Esophagus muscularis mucosa (tissue), 4 donors: ENCODE data around the gene ACADSB. TPM values are rescaled to one million over a fixed set of nuclear protein-coding genes. Genes with fewer than 3 reads are reported as not detected.

ENCODE experiments used
- DNase-seq: peaks from one replicate; pipeline ENCODE4 v3.0.0-alpha.2; 2017; ENCODE audit errors: extremely low spot score
- H3K27ac ChIP-seq, 4 donors: fragments of 200-600 bp; sonication (generic); replicated peaks in 1 of 4; 1 replicate in 3 of 4; 2 replicates in 1 of 4; pipeline ENCODE4 v1.5.1; 2016 to 2019; ENCODE audit warnings: mild to moderate bottlenecking in 1 of 4
- H3K27me3 ChIP-seq, 4 donors: fragments of 200-600 bp; sonication (generic); one replicate each; pipeline versions ENCODE4 v1.5.1 to v1.6.0; 2016 to 2019
- H3K36me3 ChIP-seq, 4 donors: fragments of 200-600 bp; sonication (generic); one replicate each; pipeline ENCODE4 v1.5.1; 2016 to 2019
- H3K4me1 ChIP-seq, 4 donors: fragments of 200-600 bp; sonication (generic); one replicate each; pipeline ENCODE4 v1.5.1; 2016 to 2019
- H3K4me3 ChIP-seq, 4 donors: fragments of 200-600 bp; sonication (generic); 1 replicate in 2 of 4; 2 replicates in 2 of 4; pipeline ENCODE4 v1.5.1; 2016 to 2019; ENCODE audit warnings: mild to moderate bottlenecking in 4 of 4, moderate library complexity in 1 of 4
- H3K9me3 ChIP-seq, 4 donors: fragments of 200-600 bp; sonication (generic); 1 replicate in 3 of 4; 2 replicates in 1 of 4; pipeline ENCODE4 v1.5.1; 2016 to 2019
- CTCF ChIP-seq, 3 experiments: fragments of 200-600 bp in 2 of 3; fragments of 450-650 bp in 1 of 3; sonication (generic) in 2 of 3; IDR thresholded peaks; one replicate each; pipeline ENCODE4 v1.5.1; 2017 to 2019; ENCODE audit warnings: antibody characterized with exemption in 3 of 3, mild to moderate bottlenecking in 2 of 3, moderate library complexity in 1 of 3
- EP300 ChIP-seq: sonication (generic); formaldehyde crosslinking; IDR thresholded peaks from one replicate; pipeline ENCODE4 v1.6.1; 2017; ENCODE audit warnings: antibody characterized with exemption
- POLR2A ChIP-seq: fragments of 450-650 bp; IDR thresholded peaks from one replicate; pipeline ENCODE4 v1.6.1; 2017; ENCODE audit warnings: antibody characterized with exemption, moderate library complexity, mild to moderate bottlenecking, low read depth
- POLR2AphosphoS5 ChIP-seq, 2 donors: sonication (generic); formaldehyde crosslinking; IDR thresholded peaks; one replicate each; pipeline ENCODE4 v1.6.1; 2017; ENCODE audit warnings: antibody characterized with exemption in 2 of 2
- WGBS: methylation state at CpG from one replicate; pipeline ENCODE4 v1.1.5; 2018; 5-methylcytosine and 5-hydroxymethylcytosine counted together
- intact Hi-C: fragments of 100-400 bp; cut with DNase I; formaldehyde crosslinking; loops from one replicate; pipeline ENCODE4 v1.15.1; 2023
- total RNA-seq, 4 donors: library from RNA; depleted of rRNA; stranded (reverse); fragments of >200 nt; gene quantifications; one replicate each; pipeline versions ENCODE4 v1.1.0 to v1.2.1, GENCODE V29; 2016

Gene ACADSB
- total RNA-seq, 4 donors from 2014 or later = 12.9 to 19.1 (median 14.0) TPM

GRCh38 chr10:122992031-122992585 lies 16.7 kb upstream of the ACADSB start:
- Histone ChIP-seq H3K4me1 (no peaks in the 10 kb centered on the region), H3K9me3 (no peaks in the 10 kb centered on the region), H3K4me3 (no peak overlapping the region), H3K27me3 (no peaks in the 10 kb centered on the region), H3K36me3 (peaks cover 18 to 59% (median 39%) of the 10 kb centered on the region in 4 donors), H3K27ac (no peak overlapping the region)
- WGBS = 78% methylated on average over 1 of the region's 1 CpG
- no peak for DNase-seq
- TF ChIP-seq POLR2AphosphoS5 (IDR thresholded peaks at IDR 0.05) (no peak), EP300 (no peak), CTCF (IDR thresholded peaks at IDR 0.05) (no peak), POLR2A (no peak)
- intact Hi-C loops = no loop called here

- H3K9me3 ChIP-seq = no peaks in the 10 kb centered on the region
- no peak overlapping the region for H3K4me3 ChIP-seq
- 87% methylated on average over 6 of the region's 6 CpGs for WGBS
- peaks cover 22 to 72% (median 51%) of the 10 kb centered on the region in 4 donors for H3K36me3 ChIP-seq
- no peak overlapping the region for H3K27ac ChIP-seq
- TF ChIP-seq POLR2A (no peak), POLR2AphosphoS5 (IDR thresholded peaks at IDR 0.05) (no peak), CTCF (IDR thresholded peaks at IDR 0.05) (no peak), EP300 (no peak)
- H3K4me1 ChIP-seq = peaks cover 0 to 5% (median 0%) of the 10 kb centered on the region in 4 donors
- intact Hi-C loops = no loop called here
- no peaks in the 10 kb centered on the region for H3K27me3 ChIP-seq
- no peak for DNase-seq
Measured at GRCh38 chr10:122993797-122994336, 14.9 kb upstream of the ACADSB start.

GRCh38 chr10:122995936-122996335 lies 12.9 kb upstream of the ACADSB start:
- 47% methylated on average over 4 of the region's 4 CpGs for WGBS
- intact Hi-C loops = no loop called here
- H3K9me3 ChIP-seq = no peaks in the 10 kb centered on the region
- H3K36me3 ChIP-seq = peaks cover 22 to 68% (median 51%) of the 10 kb centered on the region in 4 donors
- TF ChIP-seq EP300 = no peak
- H3K4me1 ChIP-seq = peaks cover 5 to 18% (median 6%) of the 10 kb centered on the region in 4 donors
- no peak overlapping the region for H3K27ac ChIP-seq
- H3K4me3 ChIP-seq = no peak overlapping the region
- H3K27me3 ChIP-seq = no peaks in the 10 kb centered on the region
- DNase-seq = no peak

- no peak overlapping the region for H3K27ac ChIP-seq
- 93% methylated on average over 3 of the region's 3 CpGs for WGBS
- TF ChIP-seq POLR2AphosphoS5 (IDR thresholded peaks at IDR 0.05) (no peak), CTCF (IDR thresholded peaks at IDR 0.05) (no peak), POLR2A (no peak), EP300 (no peak)
Measured at GRCh38 chr10:122997864-122998263, 10.9 kb upstream of the ACADSB start.

GRCh38 chr10:122998360-122998917 lies 10.4 kb upstream of the ACADSB start:
- Histone ChIP-seq H3K9me3 (no peaks in the 10 kb centered on the region), H3K27ac (no peak overlapping the region), H3K4me1 (peaks cover 5 to 18% (median 8%) of the 10 kb centered on the region in 4 donors), H3K27me3 (no peaks in the 10 kb centered on the region), H3K36me3 (peaks cover 22 to 48% (median 40%) of the 10 kb centered on the region in 4 donors), H3K4me3 (no peak overlapping the region)
- 91% methylated on average over 6 of the region's 6 CpGs for WGBS
- TF ChIP-seq CTCF (IDR thresholded peaks at IDR 0.05) = no peak
- TF ChIP-seq EP300 = no peak
- no peak for TF ChIP-seq POLR2AphosphoS5 (IDR thresholded peaks at IDR 0.05)
- TF ChIP-seq POLR2A = no peak
- DNase-seq = no peak
- intact Hi-C loops = no loop called here

More at GRCh38 chr10:122997864-122998263, 10.9 kb upstream of the ACADSB start:
- Histone ChIP-seq H3K9me3 (no peaks in the 10 kb centered on the region), H3K4me3 (no peak overlapping the region), H3K4me1 (peaks cover 5 to 18% (median 6%) of the 10 kb centered on the region in 4 donors), H3K36me3 (peaks cover 22 to 52% (median 42%) of the 10 kb centered on the region in 4 donors), H3K27me3 (no peaks in the 10 kb centered on the region)
- DNase-seq = no peak
- intact Hi-C loops = no loop called here
